ENCODE data around the gene NDUFA3. TPM values are rescaled to one million over a fixed set of nuclear protein-coding genes. Genes with fewer than 3 reads are reported as not detected.

The NDUFA3 gene
- total and polyA plus RNA-seq, 2 of the 13 experiments (the other 11 are each of a cell fraction or from before 2014, with no cell fraction given): 31.6 to 75.4 TPM

GRCh38 chr19:54115109-54116063, 12.7 kb downstream of the NDUFA3 start, which contains the start of the genes PRPF31 and TFPT (continued):
- TF ChIP-seq HMGXB3 (CRISPR knock-in tag; IDR thresholded peaks at IDR 0.05; ENCODE audit: borderline replicate concordance): peak; percentile 88
- TF ChIP-seq, protein P1, sequence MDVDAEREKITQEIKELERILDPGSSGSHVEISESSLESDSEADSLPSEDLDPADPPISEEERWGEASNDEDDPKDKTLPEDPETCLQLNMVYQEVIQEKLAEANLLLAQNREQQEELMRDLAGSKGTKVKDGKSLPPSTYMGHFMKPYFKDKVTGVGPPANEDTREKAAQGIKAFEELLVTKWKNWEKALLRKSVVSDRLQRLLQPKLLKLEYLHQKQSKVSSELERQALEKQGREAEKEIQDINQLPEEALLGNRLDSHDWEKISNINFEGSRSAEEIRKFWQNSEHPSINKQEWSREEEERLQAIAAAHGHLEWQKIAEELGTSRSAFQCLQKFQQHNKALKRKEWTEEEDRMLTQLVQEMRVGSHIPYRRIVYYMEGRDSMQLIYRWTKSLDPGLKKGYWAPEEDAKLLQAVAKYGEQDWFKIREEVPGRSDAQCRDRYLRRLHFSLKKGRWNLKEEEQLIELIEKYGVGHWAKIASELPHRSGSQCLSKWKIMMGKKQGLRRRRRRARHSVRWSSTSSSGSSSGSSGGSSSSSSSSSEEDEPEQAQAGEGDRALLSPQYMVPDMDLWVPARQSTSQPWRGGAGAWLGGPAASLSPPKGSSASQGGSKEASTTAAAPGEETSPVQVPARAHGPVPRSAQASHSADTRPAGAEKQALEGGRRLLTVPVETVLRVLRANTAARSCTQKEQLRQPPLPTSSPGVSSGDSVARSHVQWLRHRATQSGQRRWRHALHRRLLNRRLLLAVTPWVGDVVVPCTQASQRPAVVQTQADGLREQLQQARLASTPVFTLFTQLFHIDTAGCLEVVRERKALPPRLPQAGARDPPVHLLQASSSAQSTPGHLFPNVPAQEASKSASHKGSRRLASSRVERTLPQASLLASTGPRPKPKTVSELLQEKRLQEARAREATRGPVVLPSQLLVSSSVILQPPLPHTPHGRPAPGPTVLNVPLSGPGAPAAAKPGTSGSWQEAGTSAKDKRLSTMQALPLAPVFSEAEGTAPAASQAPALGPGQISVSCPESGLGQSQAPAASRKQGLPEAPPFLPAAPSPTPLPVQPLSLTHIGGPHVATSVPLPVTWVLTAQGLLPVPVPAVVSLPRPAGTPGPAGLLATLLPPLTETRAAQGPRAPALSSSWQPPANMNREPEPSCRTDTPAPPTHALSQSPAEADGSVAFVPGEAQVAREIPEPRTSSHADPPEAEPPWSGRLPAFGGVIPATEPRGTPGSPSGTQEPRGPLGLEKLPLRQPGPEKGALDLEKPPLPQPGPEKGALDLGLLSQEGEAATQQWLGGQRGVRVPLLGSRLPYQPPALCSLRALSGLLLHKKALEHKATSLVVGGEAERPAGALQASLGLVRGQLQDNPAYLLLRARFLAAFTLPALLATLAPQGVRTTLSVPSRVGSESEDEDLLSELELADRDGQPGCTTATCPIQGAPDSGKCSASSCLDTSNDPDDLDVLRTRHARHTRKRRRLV (CRISPR knock-in tag; IDR thresholded peaks at IDR 0.05): no peak; the same call in 1 of the 2 replicates
- no peak for TF ChIP-seq ZFP41 (CRISPR knock-in tag; IDR thresholded peaks at IDR 0.05; ENCODE audit: borderline replicate concordance)
- no peak for TF ChIP-seq HNRNPH1 (optimal IDR thresholded peaks at IDR 0.05; ENCODE audit: low read depth, low read length)
- TF ChIP-seq MEF2D (CRISPR knock-in tag; IDR thresholded peaks at IDR 0.05): peak; percentile 88
- TF ChIP-seq TFE3 (CRISPR knock-in tag; IDR thresholded peaks at IDR 0.05): no peak
- TF ChIP-seq ZNF761 (CRISPR knock-in tag; conservative IDR thresholded peaks at IDR 0.05): no peak
- no peak for TF ChIP-seq PRDM15 (CRISPR knock-in tag; IDR thresholded peaks at IDR 0.05)
- TF ChIP-seq, protein P2, sequence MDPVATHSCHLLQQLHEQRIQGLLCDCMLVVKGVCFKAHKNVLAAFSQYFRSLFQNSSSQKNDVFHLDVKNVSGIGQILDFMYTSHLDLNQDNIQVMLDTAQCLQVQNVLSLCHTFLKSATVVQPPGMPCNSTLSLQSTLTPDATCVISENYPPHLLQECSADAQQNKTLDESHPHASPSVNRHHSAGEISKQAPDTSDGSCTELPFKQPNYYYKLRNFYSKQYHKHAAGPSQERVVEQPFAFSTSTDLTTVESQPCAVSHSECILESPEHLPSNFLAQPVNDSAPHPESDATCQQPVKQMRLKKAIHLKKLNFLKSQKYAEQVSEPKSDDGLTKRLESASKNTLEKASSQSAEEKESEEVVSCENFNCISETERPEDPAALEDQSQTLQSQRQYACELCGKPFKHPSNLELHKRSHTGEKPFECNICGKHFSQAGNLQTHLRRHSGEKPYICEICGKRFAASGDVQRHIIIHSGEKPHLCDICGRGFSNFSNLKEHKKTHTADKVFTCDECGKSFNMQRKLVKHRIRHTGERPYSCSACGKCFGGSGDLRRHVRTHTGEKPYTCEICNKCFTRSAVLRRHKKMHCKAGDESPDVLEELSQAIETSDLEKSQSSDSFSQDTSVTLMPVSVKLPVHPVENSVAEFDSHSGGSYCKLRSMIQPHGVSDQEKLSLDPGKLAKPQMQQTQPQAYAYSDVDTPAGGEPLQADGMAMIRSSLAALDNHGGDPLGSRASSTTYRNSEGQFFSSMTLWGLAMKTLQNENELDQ (CRISPR knock-in tag; IDR thresholded peaks at IDR 0.05; ENCODE audit: borderline replicate concordance): no peak
